Endodermal cell (in vitro differentiated cells): Measurements from ENCODE around the gene CPM. TPM values are rescaled to one million over a fixed set of nuclear protein-coding genes. Genes with fewer than 3 reads are reported as not detected.

Source experiments
- DNase-seq: peaks from one replicate; pipeline ENCODE4 v3.0.0-alpha.2; 2017
- H3K27ac ChIP-seq: 2 replicates; pipeline ENCODE4 v1.5.1; 2013; ENCODE audit warnings: mild to moderate bottlenecking, low read depth, low read length, moderate library complexity
- H3K27me3 ChIP-seq: 2 replicates; pipeline ENCODE4 v1.6.1; 2013; ENCODE audit warnings: mild to moderate bottlenecking, low read length, moderate library complexity; ENCODE audit not compliant: insufficient read depth, control insufficient read depth, poor library complexity, severe bottlenecking
- H3K36me3 ChIP-seq: 2 replicates; pipeline ENCODE4 v1.7.0; 2013; ENCODE audit warnings: mild to moderate bottlenecking, low read length, moderate library complexity; ENCODE audit not compliant: control insufficient read depth, insufficient read depth
- H3K4me1 ChIP-seq: one replicate; pipeline ENCODE4 v1.7.0; 2013; ENCODE audit warnings: low read length; ENCODE audit not compliant: control insufficient read depth, insufficient read depth
- H3K4me3 ChIP-seq: 2 replicates; pipeline ENCODE4 v1.5.1; 2013; ENCODE audit warnings: mild to moderate bottlenecking, low read length, moderate library complexity
- H3K9ac ChIP-seq: 2 replicates; pipeline ENCODE4 v1.6.1; 2013; ENCODE audit warnings: mild to moderate bottlenecking, low read length, moderate library complexity; ENCODE audit not compliant: poor library complexity, severe bottlenecking; ENCODE audit errors: extremely low read depth
- H3K9me3 ChIP-seq: 2 replicates; pipeline ENCODE4 v1.6.1; 2013; ENCODE audit warnings: mild to moderate bottlenecking, low read length, moderate library complexity; ENCODE audit not compliant: control insufficient read depth
- H3K27ac Mint-ChIP-seq: 2 replicates; pipeline ENCODE4 v1.8.0; 2020; ENCODE audit warnings: mixed read lengths
- H3K27me3 Mint-ChIP-seq: 2 replicates; pipeline ENCODE4 v1.8.0; 2021; ENCODE audit warnings: mild to moderate bottlenecking, mixed read lengths; ENCODE audit not compliant: insufficient read depth
- H3K36me3 Mint-ChIP-seq: 2 replicates; pipeline ENCODE4 v1.8.0; 2020; ENCODE audit warnings: low read depth, mixed read lengths
- H3K4me1 Mint-ChIP-seq: 2 replicates; pipeline ENCODE4 v1.8.0; 2020; ENCODE audit warnings: mixed read lengths
- H3K4me3 Mint-ChIP-seq: 2 replicates; pipeline ENCODE4 v1.8.0; 2020; ENCODE audit warnings: mild to moderate bottlenecking, moderate library complexity, mixed read lengths
- H3K9me3 Mint-ChIP-seq: 2 replicates; pipeline ENCODE4 v1.8.0; 2020; ENCODE audit warnings: mild to moderate bottlenecking, mixed read lengths
- CTCF ChIP-seq: fragments of 200-600 bp; sonication (generic); conservative IDR thresholded peaks from 2 replicates; pipeline ENCODE4 v1.5.0; 2021; ENCODE audit warnings: antibody characterized with exemption, mild to moderate bottlenecking
- WGBS, 2 experiments: methylation state at CpG; one replicate each; pipeline versions ENCODE4 v1.1.5 to v1.1.7; 2013; ENCODE audit warnings: missing lambda C conversion rate in 2 of 2, mixed read lengths in 1 of 2; ENCODE audit not compliant: insufficient coverage in 1 of 2, insufficient read length in 1 of 2; 5-methylcytosine and 5-hydroxymethylcytosine counted together
- total RNA-seq, 2 donors: library from RNA; stranded (reverse); fragmentation: NEBNext Ultra II Directional in 1 of 2; extraction: Animal tissue kit (Norgen Biotek cat#: 25700) in 1 of 2; gene quantifications; 2 replicates in 1 of 2; 3 replicates in 1 of 2; pipeline ENCODE4 v1.2.1, GENCODE V29; 2021

Gene CPM
- total RNA-seq, 2 donors from 2014 or later: 0.80 to 0.86 TPM

GRCh38 chr12:68959891-68960464, 27.0 kb upstream of the CPM start:
- Histone ChIP-seq H3K4me3 (no peak overlapping the region), H3K27ac (no peak overlapping the region), H3K36me3 (no peaks in the 10 kb centered on the region), H3K9ac (no peak overlapping the region), H3K27me3 (no peaks in the 10 kb centered on the region), H3K9me3 (no peaks in the 10 kb centered on the region), H3K4me1 (no peaks in the 10 kb centered on the region)
- DNase-seq: no peak
- Mint-ChIP-seq H3K4me1 (no peaks in the 10 kb centered on the region), H3K27ac (no peak overlapping the region), H3K9me3 (peaks cover 21% of the 10 kb centered on the region), H3K4me3 (no peak overlapping the region), H3K27me3 (peaks cover 2% of the 10 kb centered on the region), H3K36me3 (no peaks in the 10 kb centered on the region)
- TF ChIP-seq CTCF: no peak
- 78 to 87% methylated on average over 3 to 7 of the region's 7 CpGs for WGBS, 2 experiments

- Mint-ChIP-seq H3K4me1 (no peaks in the 10 kb centered on the region), H3K4me3 (no peak overlapping the region), H3K27ac (no peak overlapping the region), H3K27me3 (peaks cover 2% of the 10 kb centered on the region), H3K9me3 (peaks cover 17% of the 10 kb centered on the region), H3K36me3 (no peaks in the 10 kb centered on the region)
- no peak overlapping the region for H3K4me3 ChIP-seq
- H3K4me1 ChIP-seq: no peaks in the 10 kb centered on the region
- no peaks in the 10 kb centered on the region for H3K27me3 ChIP-seq
- DNase-seq: no peak
- TF ChIP-seq CTCF: no peak
- H3K9ac ChIP-seq: no peak overlapping the region
- no peaks in the 10 kb centered on the region for H3K36me3 ChIP-seq
- 91 to 92% methylated on average over 2 to 4 of the region's 4 CpGs for WGBS, 2 experiments
- no peak overlapping the region for H3K27ac ChIP-seq
- no peaks in the 10 kb centered on the region for H3K9me3 ChIP-seq
Measured at GRCh38 chr12:68959143-68959858, 26.3 kb upstream of the CPM start.

- Mint-ChIP-seq H3K9me3 (peaks cover 17% of the 10 kb centered on the region), H3K36me3 (no peaks in the 10 kb centered on the region), H3K4me3 (no peak overlapping the region), H3K27me3 (peaks cover 2% of the 10 kb centered on the region), H3K4me1 (no peaks in the 10 kb centered on the region), H3K27ac (no peak overlapping the region)
- H3K36me3 ChIP-seq: no peaks in the 10 kb centered on the region
- H3K4me1 ChIP-seq: no peaks in the 10 kb centered on the region
- H3K27me3 ChIP-seq: no peaks in the 10 kb centered on the region
- no peak for DNase-seq
- no peak for TF ChIP-seq CTCF
- no peak overlapping the region for H3K4me3 ChIP-seq
- no peaks in the 10 kb centered on the region for H3K9me3 ChIP-seq
- 90 to 94% methylated on average over 3 of the region's 3 CpGs for WGBS, 2 experiments
- H3K9ac ChIP-seq: no peak overlapping the region
- H3K27ac ChIP-seq: no peak overlapping the region
Measured at GRCh38 chr12:68958322-68958721, 25.4 kb upstream of the CPM start.
